ENCODE measurements around the gene GLRX3. TPM values are rescaled to one million over a fixed set of nuclear protein-coding genes. Genes with fewer than 3 reads are reported as not detected.

The GLRX3 gene
- total and polyA plus RNA-seq, 2 donors (not counting 3 experiments of a cell fraction or from before 2014, with no cell fraction given): 71.6 to 132 TPM

DNA sequence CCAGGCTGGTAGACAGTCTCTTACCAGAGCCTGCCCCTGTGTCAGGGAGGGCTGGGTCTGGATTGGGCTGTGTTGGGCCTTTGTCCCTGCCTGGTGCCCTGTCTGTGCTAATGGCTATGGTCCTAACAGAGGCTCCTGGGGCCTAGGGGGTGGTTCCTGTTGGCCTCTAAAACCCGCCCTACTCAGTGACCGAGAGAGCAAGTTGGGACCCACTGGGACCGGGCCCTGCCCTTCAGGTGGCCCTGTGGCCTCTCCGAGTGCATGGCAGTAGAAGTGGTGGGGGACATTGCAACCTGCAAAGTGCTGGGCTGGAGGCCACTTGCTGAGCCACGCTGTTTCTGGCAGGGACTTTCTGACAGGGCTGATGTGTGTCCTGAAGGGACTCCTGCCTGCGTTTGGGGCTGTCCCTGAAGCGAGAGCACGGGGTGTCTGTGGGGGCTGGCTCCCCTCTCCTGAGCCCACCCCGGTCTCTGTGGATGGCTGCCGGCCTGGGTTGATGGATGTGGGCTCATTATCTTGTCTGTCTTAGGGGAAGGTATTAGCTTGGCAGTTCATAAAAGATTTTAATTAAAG lies 56.2 kb downstream of the GLRX3 start:
- Histone ChIP-seq H3K4me3 (replicated peaks in 1 of 3; ENCODE audit: insufficient read depth in 1 of 3, low read depth in 1 of 3, low read length in 3 of 3) (no peak overlapping the region), H3K9me3 (replicated peaks; ENCODE audit: control insufficient read depth, insufficient read depth, low read length) (no peaks in the 10 kb centered on the region), H3K4me2 (ENCODE audit: insufficient read depth, low read length) (no peak overlapping the region), H4K20me1 (replicated peaks; ENCODE audit: control insufficient read depth, extremely low read depth, insufficient read depth, low read length) (no peaks in the 10 kb centered on the region), H3K27me3 (ENCODE audit: control insufficient read depth in 2 of 2, insufficient read depth in 2 of 2, low read length in 2 of 2) (no peaks in the 10 kb centered on the region), H3K9me1 (replicated peaks; ENCODE audit: control insufficient read depth, extremely low read depth, insufficient read depth, low read length) (no peaks in the 10 kb centered on the region), H3K27ac (ENCODE audit: insufficient read depth, low read depth, low read length) (no peak overlapping the region), H2AFZ (ENCODE audit: low read depth, low read length) (no peak overlapping the region), H3K4me1 (ENCODE audit: control insufficient read depth, extremely low read depth, insufficient read depth, low read length) (no peaks in the 10 kb centered on the region), H3K36me3 (ENCODE audit: control insufficient read depth in 2 of 2, extremely low read depth in 1 of 2, insufficient read depth in 2 of 2, low read length in 2 of 2) (no peaks in the 10 kb centered on the region), H3K79me2 (ENCODE audit: control insufficient read depth, insufficient read depth, low read length) (no peaks in the 10 kb centered on the region), H3K9ac (replicated peaks; ENCODE audit: extremely low read depth, insufficient read depth, low read length) (no peak overlapping the region)
- no peak for TF ChIP-seq GATA2 (IDR thresholded peaks at IDR 0.05; ENCODE audit: insufficient read depth, insufficient read length, low read depth, low read length)
- no peak for TF ChIP-seq POLR2AphosphoS5 (IDR thresholded peaks at IDR 0.05; ENCODE audit: insufficient read depth, low read depth, low read length)
- TF ChIP-seq JUN (IDR thresholded peaks at IDR 0.05; ENCODE audit: borderline replicate concordance, insufficient read depth, insufficient read length, low read depth): no peak
- no peak for TF ChIP-seq MAX (IDR thresholded peaks at IDR 0.05; ENCODE audit: insufficient read depth, insufficient read length)
- TF ChIP-seq EZH2 (IDR thresholded peaks at IDR 0.05; ENCODE audit: borderline replicate concordance, low read depth, low read length, severe bottlenecking): no peak
- TF ChIP-seq, protein P1, sequence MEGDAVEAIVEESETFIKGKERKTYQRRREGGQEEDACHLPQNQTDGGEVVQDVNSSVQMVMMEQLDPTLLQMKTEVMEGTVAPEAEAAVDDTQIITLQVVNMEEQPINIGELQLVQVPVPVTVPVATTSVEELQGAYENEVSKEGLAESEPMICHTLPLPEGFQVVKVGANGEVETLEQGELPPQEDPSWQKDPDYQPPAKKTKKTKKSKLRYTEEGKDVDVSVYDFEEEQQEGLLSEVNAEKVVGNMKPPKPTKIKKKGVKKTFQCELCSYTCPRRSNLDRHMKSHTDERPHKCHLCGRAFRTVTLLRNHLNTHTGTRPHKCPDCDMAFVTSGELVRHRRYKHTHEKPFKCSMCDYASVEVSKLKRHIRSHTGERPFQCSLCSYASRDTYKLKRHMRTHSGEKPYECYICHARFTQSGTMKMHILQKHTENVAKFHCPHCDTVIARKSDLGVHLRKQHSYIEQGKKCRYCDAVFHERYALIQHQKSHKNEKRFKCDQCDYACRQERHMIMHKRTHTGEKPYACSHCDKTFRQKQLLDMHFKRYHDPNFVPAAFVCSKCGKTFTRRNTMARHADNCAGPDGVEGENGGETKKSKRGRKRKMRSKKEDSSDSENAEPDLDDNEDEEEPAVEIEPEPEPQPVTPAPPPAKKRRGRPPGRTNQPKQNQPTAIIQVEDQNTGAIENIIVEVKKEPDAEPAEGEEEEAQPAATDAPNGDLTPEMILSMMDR (IDR thresholded peaks at IDR 0.05; ENCODE audit: extremely low read depth in 1 of 2, insufficient read depth in 1 of 2, low read depth in 1 of 2, low read length in 2 of 2): no peak
- TF ChIP-seq MYC (IDR thresholded peaks at IDR 0.05; ENCODE audit: low read depth, low read length): no peak
- TF ChIP-seq POLR2A (IDR thresholded peaks at IDR 0.05; ENCODE audit: low read depth, low read length): no peak
- TF ChIP-seq FOS (IDR thresholded peaks at IDR 0.05; ENCODE audit: borderline replicate concordance, insufficient read depth, low read length): no peak
- no TSS peak for BruUV-seq (replicated peaks)
- CTCF ChIA-PET: interaction anchor here (1.2 kb wide), 1 partner anchor 1683 kb away, joined by 3 read pairs; no protein-coding TSS in a partner anchor
- dilution Hi-C loops (cut with MboI; ENCODE audit: extremely low pct_ligation_motif_present, low sequenced_read_pairs): no loop called here
- POLR2A ChIA-PET: no interaction called here
- intact Hi-C loops (cut with micrococcal nuclease): loop anchor here (10.0 kb wide), 1 partner anchor 1952 kb away; no protein-coding TSS in a partner anchor
- no peak for FAIRE-seq
- no peak for DNase-seq (ENCODE audit: low read depth, low spot score)

All from endothelial cell of umbilical vein (primary cell).